Mucosa of rectum (tissue), 2 donors: ENCODE data around the gene PRPH.
"Not testable (repeated sequence)": the region's sequence is repeated elsewhere in the genome, so short reads cannot be mapped to it uniquely, and the experiment has no call there.

Experiments used
- H3K27ac ChIP-seq, 2 donors: one replicate each; pipeline ENCODE4 v1.7.0; 2013; ENCODE audit warnings: inconsistent platforms in 2 of 2, low read depth in 2 of 2, low read length in 2 of 2
- H3K27me3 ChIP-seq, 2 donors: one replicate each; pipeline ENCODE4 v1.7.0; 2013; ENCODE audit warnings: low read length in 2 of 2; ENCODE audit not compliant: control insufficient read depth in 2 of 2, insufficient read depth in 2 of 2
- H3K36me3 ChIP-seq, 2 donors: one replicate each; pipeline ENCODE4 v1.7.0; 2013; ENCODE audit warnings: low read length in 2 of 2; ENCODE audit not compliant: control insufficient read depth in 2 of 2, insufficient read depth in 2 of 2
- H3K4me1 ChIP-seq, 2 donors: one replicate each; pipeline ENCODE4 v1.7.0; 2013; ENCODE audit warnings: low read length in 2 of 2, mild to moderate bottlenecking in 1 of 2; ENCODE audit not compliant: control insufficient read depth in 2 of 2, insufficient read depth in 2 of 2
- H3K4me3 ChIP-seq, 2 donors: one replicate each; pipeline ENCODE4 v1.7.0; 2013; ENCODE audit warnings: low read length in 2 of 2
- H3K9ac ChIP-seq, 2 donors: one replicate each; pipeline ENCODE4 v1.7.0; 2013; ENCODE audit warnings: low read length in 2 of 2, low read depth in 1 of 2, mild to moderate bottlenecking in 1 of 2
- H3K9me3 ChIP-seq, 2 donors: one replicate each; pipeline ENCODE4 v1.7.0; 2013; ENCODE audit warnings: low read length in 2 of 2; ENCODE audit not compliant: control insufficient read depth in 2 of 2
- donor health status: healthy.
- donor health status: Normal muscosa, but diverticular disease.

PRPH gene

GRCh38 chr12:49298160-49298559 is 3.2 kb downstream of the PRPH start:
- no peak overlapping the region for H3K27ac ChIP-seq
- H3K36me3 ChIP-seq = no peaks in the 10 kb centered on the region
- no peak overlapping the region for H3K9ac ChIP-seq
- H3K4me1 ChIP-seq = peaks cover 16 to 18% of the 10 kb centered on the region in 2 donors
- H3K4me3 ChIP-seq = no peak overlapping the region
- peaks cover 39 to 48% of the 10 kb centered on the region in 2 donors for H3K27me3 ChIP-seq
- H3K9me3 ChIP-seq = no peaks in the 10 kb centered on the region

- H3K27me3 ChIP-seq = peaks cover 21 to 23% of the 10 kb centered on the region in 2 donors
- H3K4me3 ChIP-seq = no peak overlapping the region
- no peaks in the 10 kb centered on the region for H3K36me3 ChIP-seq
Measured at GRCh38 chr12:49301760-49302159, 6.8 kb downstream of the PRPH start.

GRCh38 chr12:49304161-49304560 is 9.2 kb downstream of the PRPH start:
- H3K4me3 ChIP-seq = no peak overlapping the region
- no peak overlapping the region for H3K27ac ChIP-seq
- no peaks in the 10 kb centered on the region for H3K4me1 ChIP-seq
- H3K9me3 ChIP-seq = no peaks in the 10 kb centered on the region
- no peaks in the 10 kb centered on the region for H3K36me3 ChIP-seq
- peaks cover 6 to 7% of the 10 kb centered on the region in 2 donors for H3K27me3 ChIP-seq
- no peak overlapping the region for H3K9ac ChIP-seq

More at GRCh38 chr12:49301760-49302159, 6.8 kb downstream of the PRPH start:
- peaks cover 5% of the 10 kb centered on the region in 2 donors for H3K4me1 ChIP-seq
- H3K9ac ChIP-seq = no peak overlapping the region
- no peaks in the 10 kb centered on the region for H3K9me3 ChIP-seq
- no peak overlapping the region for H3K27ac ChIP-seq

GRCh38 chr12:49305762-49306510 is 11.0 kb downstream of the PRPH start:
- Histone ChIP-seq H3K27ac (no peak overlapping the region), H3K9ac (no peak overlapping the region), H3K27me3 (peaks cover 5 to 7% of the 10 kb centered on the region in 2 donors), H3K4me3 (no peak overlapping the region), H3K4me1 (no peaks in the 10 kb centered on the region), H3K36me3 (no peaks in the 10 kb centered on the region), H3K9me3 (no peaks in the 10 kb centered on the region)

- H3K36me3 ChIP-seq = no peaks in the 10 kb centered on the region
- no peak overlapping the region for H3K27ac ChIP-seq
- H3K9ac ChIP-seq = no peak overlapping the region
- no peaks in the 10 kb centered on the region for H3K4me1 ChIP-seq
- H3K4me3 ChIP-seq = no peak overlapping the region
- H3K9me3 ChIP-seq = no peaks in the 10 kb centered on the region
- H3K27me3 ChIP-seq = peaks cover 0 to 2% of the 10 kb centered on the region in 2 donors
Measured at GRCh38 chr12:49309386-49309785, 14.4 kb downstream of the PRPH start.

GRCh38 chr12:49310451-49311000 is 15.6 kb downstream of the PRPH start:
- not testable (repeated sequence) for H3K36me3 ChIP-seq, H3K9me3 ChIP-seq, H3K27ac ChIP-seq, H3K4me3 ChIP-seq, H3K4me1 ChIP-seq, H3K27me3 ChIP-seq, H3K9ac ChIP-seq

- Histone ChIP-seq H3K27ac (no peak overlapping the region), H3K9me3 (no peaks in the 10 kb centered on the region)
Measured at GRCh38 chr12:49314811-49315210, 19.9 kb downstream of the PRPH start.

GRCh38 chr12:49317118-49317517 is 22.2 kb downstream of the PRPH start:
- H3K4me1 ChIP-seq, H3K27ac ChIP-seq, H3K36me3 ChIP-seq: not testable (repeated sequence)

More at GRCh38 chr12:49314811-49315210, 19.9 kb downstream of the PRPH start:
- H3K4me3 ChIP-seq = no peak overlapping the region
- H3K4me1 ChIP-seq = no peaks in the 10 kb centered on the region
- no peak overlapping the region for H3K9ac ChIP-seq
- H3K27me3 ChIP-seq = no peaks in the 10 kb centered on the region
- H3K36me3 ChIP-seq = no peaks in the 10 kb centered on the region

GRCh38 chr12:49320411-49321103 is 25.6 kb downstream of the PRPH start:
- not testable (repeated sequence) for H3K9ac ChIP-seq, H3K27ac ChIP-seq, H3K9me3 ChIP-seq, H3K4me3 ChIP-seq, H3K36me3 ChIP-seq, H3K27me3 ChIP-seq
- H3K4me1 ChIP-seq = peaks cover 12 to 13% of the 10 kb centered on the region in 2 donors

More at GRCh38 chr12:49317118-49317517, 22.2 kb downstream of the PRPH start:
- H3K27me3 ChIP-seq, H3K4me3 ChIP-seq, H3K9ac ChIP-seq, H3K9me3 ChIP-seq: not testable (repeated sequence)

GRCh38 chr12:49322367-49322707 is 27.4 kb downstream of the PRPH start:
- H3K4me1 ChIP-seq = peaks cover 12 to 13% of the 10 kb centered on the region in 2 donors
- H3K4me3 ChIP-seq = peak overlapping the region; percentile 70 to 79
- H3K27ac ChIP-seq = peak overlapping the region in 1 of 2 donors; percentile 10
- H3K9ac ChIP-seq = peak overlapping the region; percentile 38 to 83
- no peaks in the 10 kb centered on the region for H3K9me3 ChIP-seq
- no peaks in the 10 kb centered on the region for H3K27me3 ChIP-seq
- peaks cover 0 to 3% of the 10 kb centered on the region in 2 donors for H3K36me3 ChIP-seq
